Measurements from ENCODE around the gene CDHR2. TPM values are rescaled to one million over a fixed set of nuclear protein-coding genes. Genes with fewer than 3 reads are reported as not detected.
A peak's percentile ranks its signal among the peaks of the same experiment; 100 is the strongest.

Gene CDHR2
- total and polyA plus RNA-seq, 2 of the 13 experiments (the other 11 are each of a cell fraction or from before 2014, with no cell fraction given): 17.9 to 20.9 TPM

- TF ChIP-seq ZMAT5 (CRISPR knock-in tag; IDR thresholded peaks at IDR 0.05; ENCODE audit: borderline replicate concordance, low read depth) (no peak), FOXC1 (CRISPR knock-in tag; IDR thresholded peaks at IDR 0.05; ENCODE audit: borderline replicate concordance) (no peak), RAD21 (CRISPR knock-in tag; IDR thresholded peaks at IDR 0.05) (no peak), REL (CRISPR knock-in tag; conservative IDR thresholded peaks at IDR 0.05) (no peak), ZNF205 (CRISPR knock-in tag; IDR thresholded peaks at IDR 0.05) (no peak), SALL1 (CRISPR knock-in tag; IDR thresholded peaks at IDR 0.05) (0 out of 2 replicates have a peak, but pooled peaks have one; percentile 13), SAP130 (CRISPR knock-in tag; IDR thresholded peaks at IDR 0.05; ENCODE audit: low read depth) (peak; percentile 58; the same call in 1 of the 2 replicates), U2AF1 (optimal IDR thresholded peaks at IDR 0.05; ENCODE audit: low read depth, low read length) (peak; percentile 30), ZNF446 (CRISPR knock-in tag; IDR thresholded peaks at IDR 0.05) (0 out of 2 replicates have a peak, but pooled peaks have one; percentile 47), ZC3H13 (CRISPR knock-in tag; IDR thresholded peaks at IDR 0.05) (0 out of 2 replicates have a peak, but pooled peaks have one; percentile 21), RNF219 (CRISPR knock-in tag; IDR thresholded peaks at IDR 0.05) (no peak), PTBP1 (IDR thresholded peaks at IDR 0.05; ENCODE audit: low read depth, low read length, poor library complexity, severe bottlenecking) (no peak), ZFAT (CRISPR knock-in tag; conservative IDR thresholded peaks at IDR 0.05) (no peak), ARID2 (CRISPR knock-in tag; IDR thresholded peaks at IDR 0.05; ENCODE audit: borderline replicate concordance) (peak; percentile 78), TFAP4 (IDR thresholded peaks at IDR 0.05; ENCODE audit: borderline replicate concordance, low read depth) (no peak), ZNF839 (CRISPR knock-in tag; IDR thresholded peaks at IDR 0.05; ENCODE audit: borderline replicate concordance) (no peak), MNT (IDR thresholded peaks at IDR 0.05) (peak; percentile 77), ZNF747 (CRISPR knock-in tag; IDR thresholded peaks at IDR 0.05; ENCODE audit: borderline replicate concordance) (no peak), HIC2 (CRISPR knock-in tag; IDR thresholded peaks at IDR 0.05; ENCODE audit: low read depth) (no peak), ZNF367 (CRISPR knock-in tag; IDR thresholded peaks at IDR 0.05; ENCODE audit: borderline replicate concordance) (no peak), SNAPC2 (CRISPR knock-in tag; IDR thresholded peaks at IDR 0.05) (peak; percentile 37; the same call in 1 of the 2 replicates)
Observed at GRCh38 chr5:176536132-176536901, 12.8 kb upstream of the CDHR2 start (continued).

Measured in HepG2 (cell line).